ENCODE data around the gene GREB1.

The GREB1 gene

DNA sequence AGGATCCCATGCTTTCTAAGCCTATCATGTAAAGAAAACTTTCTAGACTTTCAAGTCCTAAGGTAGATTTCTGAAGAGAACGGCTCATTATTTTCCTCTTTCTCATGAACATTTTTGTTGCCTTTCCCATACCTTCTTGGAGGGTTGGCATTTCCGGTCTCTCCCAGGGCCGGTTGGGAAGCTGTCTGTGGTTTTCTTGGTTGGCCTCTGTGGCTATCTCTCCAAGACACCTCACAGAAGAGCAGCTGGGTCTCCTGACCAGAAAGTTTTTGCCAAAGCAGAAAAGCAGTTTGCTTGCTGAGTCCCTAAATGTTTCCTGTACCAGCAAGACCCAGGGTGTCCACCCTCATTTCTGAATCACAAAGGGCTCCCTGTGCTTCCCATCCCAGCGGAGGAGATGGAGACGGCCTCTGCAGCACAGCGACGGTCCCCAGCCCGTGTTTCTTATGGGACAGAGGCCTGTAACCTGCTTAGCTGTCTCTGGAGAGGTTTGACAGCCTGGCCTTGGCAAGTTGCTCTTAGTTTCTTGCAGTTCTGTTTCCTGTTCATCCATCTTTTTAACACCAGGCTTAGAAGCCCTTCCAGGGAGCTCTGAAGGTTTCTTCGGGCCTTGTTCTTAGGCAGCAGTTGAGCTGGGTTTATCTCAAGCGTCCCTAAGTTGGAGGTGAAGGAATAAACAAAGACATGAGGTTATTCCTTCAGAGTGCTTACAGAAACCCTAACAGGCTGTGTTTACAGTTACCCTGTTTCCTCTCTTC is 39.8 kb downstream of the GREB1 start:
- no peaks in the 10 kb centered on the region for H3K9me3 ChIP-seq (ENCODE audit: control insufficient read depth, low read length)

DNA sequence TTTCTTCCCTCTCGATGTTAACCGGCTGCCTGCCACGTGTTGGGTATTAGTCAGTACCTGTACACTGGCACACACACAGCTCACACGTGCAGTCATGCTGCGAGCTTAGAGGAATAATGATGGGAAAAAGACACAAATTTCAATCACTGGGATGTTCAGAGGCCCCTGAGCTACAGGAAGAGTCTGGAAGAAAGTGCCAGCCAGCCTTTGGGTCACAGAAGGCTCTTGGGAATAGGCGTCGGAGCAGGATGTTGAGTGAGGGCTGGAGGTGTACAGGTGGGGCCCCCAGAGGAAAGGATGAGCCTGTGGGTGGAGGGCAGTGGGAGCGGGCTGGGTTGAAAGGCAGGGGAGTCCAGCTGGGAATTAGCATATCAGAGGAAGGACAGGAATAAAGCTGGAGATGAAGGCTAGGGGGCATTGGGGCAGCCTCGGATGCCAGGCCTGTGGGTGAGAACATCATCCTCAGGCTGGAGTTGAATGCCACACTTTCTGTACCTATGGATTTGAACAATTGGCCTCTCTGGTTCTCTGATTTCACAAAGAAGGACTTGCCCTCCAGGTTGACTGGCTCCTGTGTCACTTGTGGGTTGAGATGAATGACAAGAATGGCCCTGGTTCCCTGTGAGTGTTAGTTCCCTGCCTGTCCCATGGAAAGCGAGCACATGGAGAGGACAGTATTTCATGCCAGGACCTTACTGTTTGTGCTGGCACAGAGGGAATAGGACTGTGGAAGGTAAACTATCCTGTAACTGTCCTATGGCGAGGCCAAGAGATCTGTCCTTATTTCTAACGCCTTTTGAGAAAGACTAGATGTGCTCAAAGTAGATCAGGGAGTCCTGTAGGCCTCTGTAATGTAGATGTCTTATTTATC is 40.6 kb downstream of the GREB1 start:
- no peaks in the 10 kb centered on the region for H3K4me1 ChIP-seq (ENCODE audit: control insufficient read depth, insufficient read depth, low read length)
- H3K9ac ChIP-seq (ENCODE audit: low read length), result no peak overlapping the region
- no peaks in the 10 kb centered on the region for H3K27me3 ChIP-seq (ENCODE audit: control insufficient read depth, insufficient read depth, low read length)
- H3K9me3 ChIP-seq (ENCODE audit: control insufficient read depth, low read length), result no peaks in the 10 kb centered on the region
- H3K4me3 ChIP-seq (ENCODE audit: low read length), result no peak overlapping the region
- no peaks in the 10 kb centered on the region for H3K36me3 ChIP-seq (ENCODE audit: control insufficient read depth, insufficient read depth, low read length)

More for the DNA sequence above, 39.8 kb downstream of the GREB1 start:
- no peaks in the 10 kb centered on the region for H3K27me3 ChIP-seq (ENCODE audit: control insufficient read depth, insufficient read depth, low read length)
- no peaks in the 10 kb centered on the region for H3K4me1 ChIP-seq (ENCODE audit: control insufficient read depth, insufficient read depth, low read length)
- no peak overlapping the region for H3K9ac ChIP-seq (ENCODE audit: low read length)
- no peak overlapping the region for H3K4me3 ChIP-seq (ENCODE audit: low read length)
- no peaks in the 10 kb centered on the region for H3K36me3 ChIP-seq (ENCODE audit: control insufficient read depth, insufficient read depth, low read length)

DNA sequence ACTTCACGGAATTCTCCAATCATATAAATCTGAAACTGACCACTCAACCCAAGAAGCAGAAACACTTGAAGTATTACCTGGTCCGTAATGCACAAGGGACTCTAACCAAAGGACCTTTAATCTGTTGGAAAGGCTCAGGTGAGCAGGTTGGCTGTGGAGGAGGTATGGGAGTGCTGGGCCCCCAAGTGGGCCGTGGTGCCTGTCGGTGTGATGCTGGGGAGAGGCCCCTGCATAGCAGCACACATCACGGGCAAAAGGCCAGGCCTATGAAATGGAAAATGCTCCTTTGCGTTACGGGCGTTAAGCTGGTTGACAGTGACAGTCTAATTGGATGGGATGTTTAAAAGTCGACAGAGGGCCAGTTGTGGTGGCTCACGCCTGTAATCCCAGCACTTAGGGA is 42.6 kb downstream of the GREB1 start:
- Histone ChIP-seq H3K9ac (ENCODE audit: low read length) (no peak overlapping the region), H3K36me3 (ENCODE audit: control insufficient read depth, insufficient read depth, low read length) (no peaks in the 10 kb centered on the region), H3K4me3 (ENCODE audit: low read length) (no peak overlapping the region), H3K4me1 (ENCODE audit: control insufficient read depth, insufficient read depth, low read length) (no peaks in the 10 kb centered on the region), H3K27me3 (ENCODE audit: control insufficient read depth, insufficient read depth, low read length) (no peaks in the 10 kb centered on the region), H3K9me3 (ENCODE audit: control insufficient read depth, low read length) (no peaks in the 10 kb centered on the region)

DNA sequence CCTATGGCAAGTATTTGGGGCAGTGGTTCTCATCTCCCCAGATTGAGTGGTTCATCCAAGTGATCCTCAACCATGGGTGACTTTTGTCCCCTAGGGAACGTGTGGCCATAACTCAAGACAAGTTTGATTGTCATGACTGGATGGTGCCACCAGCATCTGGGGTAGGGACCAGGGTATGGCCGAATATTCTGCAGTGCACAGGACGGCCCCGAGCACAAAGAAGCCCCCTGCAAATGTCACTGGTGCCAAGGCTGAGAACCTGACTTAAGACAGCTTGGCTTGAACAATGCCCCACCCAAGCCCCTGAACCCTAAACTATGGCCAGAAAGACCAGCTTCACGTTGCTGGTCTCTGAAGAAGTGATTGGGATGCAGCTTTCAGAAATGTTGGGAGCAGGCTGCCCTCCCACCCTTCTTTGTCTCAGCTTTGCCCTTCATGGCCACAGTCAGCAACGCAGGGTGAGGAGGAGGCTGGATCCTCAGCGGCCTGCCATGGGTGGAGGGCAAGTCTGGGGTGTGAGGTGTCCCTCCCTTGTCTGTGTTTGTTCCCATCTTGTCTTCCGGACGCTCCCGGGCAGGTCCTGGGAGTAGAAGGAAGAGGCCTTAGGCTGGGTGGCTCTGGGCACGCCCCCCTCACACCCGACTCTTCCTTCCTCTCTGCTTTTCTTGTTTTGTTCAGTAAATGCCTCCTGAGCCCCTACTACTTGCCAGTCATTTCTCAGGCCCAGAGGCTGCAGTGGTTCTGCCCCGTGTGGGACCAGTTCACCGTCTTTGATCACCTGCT is 43.4 kb downstream of the GREB1 start:
- Histone ChIP-seq H3K4me3 (ENCODE audit: low read length) (no peak overlapping the region), H3K27me3 (ENCODE audit: control insufficient read depth, insufficient read depth, low read length) (no peaks in the 10 kb centered on the region), H3K4me1 (ENCODE audit: control insufficient read depth, insufficient read depth, low read length) (no peaks in the 10 kb centered on the region), H3K9ac (ENCODE audit: low read length) (no peak overlapping the region), H3K36me3 (ENCODE audit: control insufficient read depth, insufficient read depth, low read length) (no peaks in the 10 kb centered on the region), H3K9me3 (ENCODE audit: control insufficient read depth, low read length) (no peaks in the 10 kb centered on the region)

DNA sequence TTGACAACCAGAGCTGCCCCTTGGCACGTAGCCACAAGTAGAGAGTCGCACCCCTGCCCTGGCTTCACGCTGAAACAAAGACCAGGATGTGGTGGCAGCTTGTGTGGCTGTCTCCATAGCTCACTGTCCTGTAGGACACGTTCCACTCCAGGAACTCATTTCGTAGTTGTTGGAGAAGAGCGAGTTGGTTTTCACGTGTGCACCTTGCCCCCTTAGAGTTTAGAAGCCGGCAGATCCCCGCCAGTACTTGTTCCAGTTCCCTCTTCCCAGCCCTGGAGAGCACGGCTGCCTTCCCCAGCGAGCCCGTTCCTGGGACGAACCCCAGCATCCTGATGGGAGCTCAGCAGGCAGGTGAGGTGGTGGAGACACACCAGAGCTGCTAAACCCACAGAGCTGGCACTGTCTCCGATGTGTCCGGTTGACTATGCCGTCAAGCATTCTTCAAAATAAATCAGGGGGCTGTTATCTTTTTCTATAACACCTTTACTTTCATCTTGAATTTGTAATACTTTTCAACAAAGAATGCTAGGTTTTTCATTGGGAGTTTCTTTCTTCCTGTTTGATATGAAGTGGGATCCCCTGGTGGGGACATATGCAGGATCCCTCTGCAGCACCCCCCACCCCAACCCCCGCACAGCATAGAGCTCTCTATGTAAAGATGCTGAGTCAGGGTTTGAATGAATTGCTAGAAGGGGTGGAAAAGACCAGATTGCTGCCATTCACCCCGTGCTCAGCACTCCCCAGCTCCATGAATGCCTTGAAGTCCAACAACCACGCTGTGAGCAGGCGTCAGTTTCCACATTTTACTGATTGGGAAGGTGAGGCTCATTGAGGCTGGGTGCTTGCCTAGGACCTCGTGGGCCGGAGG is 44.5 kb downstream of the GREB1 start:
- Histone ChIP-seq H3K4me1 (ENCODE audit: control insufficient read depth, insufficient read depth, low read length) (peaks cover 9% of the 10 kb centered on the region), H3K4me3 (ENCODE audit: low read length) (no peak overlapping the region), H3K36me3 (ENCODE audit: control insufficient read depth, insufficient read depth, low read length) (no peaks in the 10 kb centered on the region), H3K9me3 (ENCODE audit: control insufficient read depth, low read length) (no peaks in the 10 kb centered on the region), H3K27me3 (ENCODE audit: control insufficient read depth, insufficient read depth, low read length) (no peaks in the 10 kb centered on the region), H3K9ac (ENCODE audit: low read length) (no peak overlapping the region)

DNA sequence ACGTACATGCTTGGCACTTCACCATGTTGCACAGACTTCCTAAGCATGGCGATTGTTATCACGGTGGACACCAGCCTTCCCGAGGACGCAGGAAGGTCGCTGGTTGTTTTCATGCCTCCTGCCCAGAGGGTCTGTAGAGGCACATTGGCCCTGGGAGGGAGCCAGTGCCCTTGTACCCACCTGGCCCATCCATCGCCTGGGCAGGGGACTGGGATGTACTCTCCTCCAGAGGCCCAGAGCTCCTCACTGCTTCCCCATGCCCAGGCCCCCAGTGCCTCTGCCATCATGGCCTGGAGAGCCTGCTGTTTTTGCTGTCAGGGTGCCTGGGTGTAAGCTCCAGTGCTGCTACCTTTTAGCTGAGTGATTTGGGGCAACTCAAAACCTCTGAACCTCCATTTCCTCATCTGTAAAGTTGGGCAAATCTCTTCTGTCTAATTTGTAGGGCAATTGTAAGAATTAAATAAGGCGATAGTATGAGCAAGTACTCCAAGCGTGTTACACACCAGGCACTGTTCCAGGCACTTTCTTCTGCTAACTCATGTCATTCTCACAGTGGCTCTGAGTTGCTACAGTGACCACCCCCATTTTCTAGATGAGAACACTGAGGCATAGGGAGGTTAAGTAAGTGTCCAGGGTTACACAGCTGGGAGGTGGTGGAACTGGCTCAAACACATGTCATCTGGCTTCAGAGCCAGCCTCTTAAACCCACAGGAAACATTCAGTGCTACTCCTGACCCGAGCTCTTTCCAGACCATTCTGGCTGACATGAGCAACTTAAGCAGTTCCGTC is 45.3 kb downstream of the GREB1 start:
- Histone ChIP-seq H3K4me3 (ENCODE audit: low read length) (no peak overlapping the region), H3K9me3 (ENCODE audit: control insufficient read depth, low read length) (no peaks in the 10 kb centered on the region), H3K36me3 (ENCODE audit: control insufficient read depth, insufficient read depth, low read length) (no peaks in the 10 kb centered on the region), H3K4me1 (ENCODE audit: control insufficient read depth, insufficient read depth, low read length) (peaks cover 16% of the 10 kb centered on the region), H3K9ac (ENCODE audit: low read length) (no peak overlapping the region), H3K27me3 (ENCODE audit: control insufficient read depth, insufficient read depth, low read length) (no peaks in the 10 kb centered on the region)

- Histone ChIP-seq H3K9me3 (ENCODE audit: control insufficient read depth, low read length) (no peaks in the 10 kb centered on the region), H3K4me1 (ENCODE audit: control insufficient read depth, insufficient read depth, low read length) (peaks cover 16% of the 10 kb centered on the region), H3K36me3 (ENCODE audit: control insufficient read depth, insufficient read depth, low read length) (no peaks in the 10 kb centered on the region), H3K9ac (ENCODE audit: low read length) (no peak overlapping the region), H3K4me3 (ENCODE audit: low read length) (no peak overlapping the region), H3K27me3 (ENCODE audit: control insufficient read depth, insufficient read depth, low read length) (no peaks in the 10 kb centered on the region)
Observed at GRCh38 chr2:11579867-11580659, 46.2 kb downstream of the GREB1 start.

GRCh38 chr2:11580697-11581096 is 46.9 kb downstream of the GREB1 start:
- Histone ChIP-seq H3K9me3 (ENCODE audit: control insufficient read depth, low read length) (no peaks in the 10 kb centered on the region), H3K27me3 (ENCODE audit: control insufficient read depth, insufficient read depth, low read length) (no peaks in the 10 kb centered on the region), H3K36me3 (ENCODE audit: control insufficient read depth, insufficient read depth, low read length) (no peaks in the 10 kb centered on the region), H3K4me3 (ENCODE audit: low read length) (no peak overlapping the region), H3K9ac (ENCODE audit: low read length) (no peak overlapping the region), H3K4me1 (ENCODE audit: control insufficient read depth, insufficient read depth, low read length) (peaks cover 16% of the 10 kb centered on the region)

DNA sequence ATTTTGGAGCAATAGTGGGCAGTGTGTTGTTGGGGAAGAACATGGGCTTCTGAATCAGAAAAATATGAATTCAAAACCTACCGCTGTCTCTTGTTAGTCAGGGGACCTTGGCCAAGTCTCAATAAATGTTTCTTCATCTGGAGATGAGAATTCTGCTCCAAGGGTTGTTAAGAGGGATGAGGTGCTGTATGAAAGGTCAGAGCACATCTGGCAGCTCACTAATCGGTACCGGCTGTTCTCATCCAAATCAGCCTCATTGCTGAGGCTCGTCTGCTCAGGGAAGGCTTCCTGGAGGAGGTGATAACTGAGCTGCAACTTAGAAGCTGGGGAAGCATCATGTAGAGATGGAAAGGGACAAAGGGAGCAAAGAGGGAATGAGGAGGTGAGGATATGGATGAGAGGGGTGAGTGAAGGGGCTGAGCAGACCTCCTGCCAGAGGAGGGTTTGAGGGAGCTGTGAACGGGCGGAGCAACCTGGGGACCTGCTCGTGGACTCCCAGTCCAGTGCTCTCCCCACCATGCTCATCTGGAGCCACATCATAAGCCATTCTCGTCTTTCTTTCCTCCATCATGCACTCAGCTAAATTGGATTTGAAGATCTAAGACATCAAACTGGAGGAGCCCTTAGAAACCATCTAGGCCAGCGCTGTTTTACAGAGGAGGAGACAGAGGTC is 47.4 kb downstream of the GREB1 start:
- Histone ChIP-seq H3K4me1 (ENCODE audit: control insufficient read depth, insufficient read depth, low read length) (peaks cover 16% of the 10 kb centered on the region), H3K36me3 (ENCODE audit: control insufficient read depth, insufficient read depth, low read length) (no peaks in the 10 kb centered on the region), H3K9ac (ENCODE audit: low read length) (no peak overlapping the region), H3K27me3 (ENCODE audit: control insufficient read depth, insufficient read depth, low read length) (no peaks in the 10 kb centered on the region), H3K4me3 (ENCODE audit: low read length) (no peak overlapping the region), H3K9me3 (ENCODE audit: control insufficient read depth, low read length) (no peaks in the 10 kb centered on the region)

Measured in mucosa of stomach (tissue), 1 donor.